Panc1 (cell line): ENCODE measurements around the gene PF4V1.

Source experiments
- POLR2AphosphoS5 ChIP-seq: IDR thresholded peaks from 2 replicates; pipeline ENCODE4 v1.6.1; 2012; ENCODE audit warnings: mild to moderate bottlenecking, low read depth, low read length, moderate library complexity
- TCF7L2 ChIP-seq: IDR thresholded peaks from 2 replicates; pipeline ENCODE4 v1.6.1; 2011; ENCODE audit warnings: mild to moderate bottlenecking, low read depth, low read length, inconsistent platforms
- TF ChIP-seq, protein P1 (sequence below): fragments of 450-650 bp; IDR thresholded peaks from 2 replicates; pipeline ENCODE4 v1.5.1; 2017; ENCODE audit warnings: mild to moderate bottlenecking
- TF ChIP-seq, protein P2 (sequence below), 2 experiments: IDR thresholded peaks; 2 replicates each; pipeline ENCODE4 v1.6.1; 2011 to 2012; ENCODE audit warnings: low read depth in 2 of 2, control low read depth in 1 of 2, low read length in 1 of 2, mild to moderate bottlenecking in 1 of 2, moderate library complexity in 1 of 2; ENCODE audit not compliant: insufficient read depth in 1 of 2

DNA sequence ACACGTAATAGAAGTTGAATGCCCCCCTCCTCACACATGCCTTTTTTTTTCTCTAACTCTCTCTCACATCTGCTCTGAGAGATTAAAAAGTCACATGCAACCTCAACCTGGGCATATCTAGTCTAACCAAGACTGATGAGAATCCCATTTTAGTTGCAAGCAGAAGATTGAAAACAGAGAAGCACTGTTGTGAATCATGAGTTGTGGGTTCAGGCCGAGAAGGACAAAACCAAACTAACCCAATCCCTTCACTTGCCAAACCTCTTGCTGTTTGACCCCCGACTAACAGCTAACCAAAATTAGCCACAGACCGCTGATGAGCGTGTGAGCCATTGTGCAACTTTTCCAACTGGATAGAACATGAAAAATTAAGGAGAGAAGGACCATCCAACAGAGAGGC is 47.9 kb downstream of the PF4V1 start:
- TF ChIP-seq, protein P1, sequence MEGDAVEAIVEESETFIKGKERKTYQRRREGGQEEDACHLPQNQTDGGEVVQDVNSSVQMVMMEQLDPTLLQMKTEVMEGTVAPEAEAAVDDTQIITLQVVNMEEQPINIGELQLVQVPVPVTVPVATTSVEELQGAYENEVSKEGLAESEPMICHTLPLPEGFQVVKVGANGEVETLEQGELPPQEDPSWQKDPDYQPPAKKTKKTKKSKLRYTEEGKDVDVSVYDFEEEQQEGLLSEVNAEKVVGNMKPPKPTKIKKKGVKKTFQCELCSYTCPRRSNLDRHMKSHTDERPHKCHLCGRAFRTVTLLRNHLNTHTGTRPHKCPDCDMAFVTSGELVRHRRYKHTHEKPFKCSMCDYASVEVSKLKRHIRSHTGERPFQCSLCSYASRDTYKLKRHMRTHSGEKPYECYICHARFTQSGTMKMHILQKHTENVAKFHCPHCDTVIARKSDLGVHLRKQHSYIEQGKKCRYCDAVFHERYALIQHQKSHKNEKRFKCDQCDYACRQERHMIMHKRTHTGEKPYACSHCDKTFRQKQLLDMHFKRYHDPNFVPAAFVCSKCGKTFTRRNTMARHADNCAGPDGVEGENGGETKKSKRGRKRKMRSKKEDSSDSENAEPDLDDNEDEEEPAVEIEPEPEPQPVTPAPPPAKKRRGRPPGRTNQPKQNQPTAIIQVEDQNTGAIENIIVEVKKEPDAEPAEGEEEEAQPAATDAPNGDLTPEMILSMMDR = no peak
- TF ChIP-seq, protein P2, sequence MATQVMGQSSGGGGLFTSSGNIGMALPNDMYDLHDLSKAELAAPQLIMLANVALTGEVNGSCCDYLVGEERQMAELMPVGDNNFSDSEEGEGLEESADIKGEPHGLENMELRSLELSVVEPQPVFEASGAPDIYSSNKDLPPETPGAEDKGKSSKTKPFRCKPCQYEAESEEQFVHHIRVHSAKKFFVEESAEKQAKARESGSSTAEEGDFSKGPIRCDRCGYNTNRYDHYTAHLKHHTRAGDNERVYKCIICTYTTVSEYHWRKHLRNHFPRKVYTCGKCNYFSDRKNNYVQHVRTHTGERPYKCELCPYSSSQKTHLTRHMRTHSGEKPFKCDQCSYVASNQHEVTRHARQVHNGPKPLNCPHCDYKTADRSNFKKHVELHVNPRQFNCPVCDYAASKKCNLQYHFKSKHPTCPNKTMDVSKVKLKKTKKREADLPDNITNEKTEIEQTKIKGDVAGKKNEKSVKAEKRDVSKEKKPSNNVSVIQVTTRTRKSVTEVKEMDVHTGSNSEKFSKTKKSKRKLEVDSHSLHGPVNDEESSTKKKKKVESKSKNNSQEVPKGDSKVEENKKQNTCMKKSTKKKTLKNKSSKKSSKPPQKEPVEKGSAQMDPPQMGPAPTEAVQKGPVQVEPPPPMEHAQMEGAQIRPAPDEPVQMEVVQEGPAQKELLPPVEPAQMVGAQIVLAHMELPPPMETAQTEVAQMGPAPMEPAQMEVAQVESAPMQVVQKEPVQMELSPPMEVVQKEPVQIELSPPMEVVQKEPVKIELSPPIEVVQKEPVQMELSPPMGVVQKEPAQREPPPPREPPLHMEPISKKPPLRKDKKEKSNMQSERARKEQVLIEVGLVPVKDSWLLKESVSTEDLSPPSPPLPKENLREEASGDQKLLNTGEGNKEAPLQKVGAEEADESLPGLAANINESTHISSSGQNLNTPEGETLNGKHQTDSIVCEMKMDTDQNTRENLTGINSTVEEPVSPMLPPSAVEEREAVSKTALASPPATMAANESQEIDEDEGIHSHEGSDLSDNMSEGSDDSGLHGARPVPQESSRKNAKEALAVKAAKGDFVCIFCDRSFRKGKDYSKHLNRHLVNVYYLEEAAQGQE (IDR thresholded peaks at IDR 0.05; ENCODE audit: insufficient read depth in 1 of 2, low read depth in 2 of 2, low read length in 1 of 2) = no peak
- no peak for TF ChIP-seq POLR2AphosphoS5
- TF ChIP-seq TCF7L2 = no peak
